GM21367 (cell line): ENCODE measurements around the gene MRGPRG.

ENCODE experiments used
- ATAC-seq: cut with Tn5 transposase; IDR thresholded peaks from one replicate; pipeline ENCODE4 v1.9.1; 2021; ENCODE audit not compliant: unreplicated experiment

MRGPRG gene

GRCh38 chr11:3225826-3226750, 7.5 kb upstream of the MRGPRG start:
- no peak for ATAC-seq

DNA sequence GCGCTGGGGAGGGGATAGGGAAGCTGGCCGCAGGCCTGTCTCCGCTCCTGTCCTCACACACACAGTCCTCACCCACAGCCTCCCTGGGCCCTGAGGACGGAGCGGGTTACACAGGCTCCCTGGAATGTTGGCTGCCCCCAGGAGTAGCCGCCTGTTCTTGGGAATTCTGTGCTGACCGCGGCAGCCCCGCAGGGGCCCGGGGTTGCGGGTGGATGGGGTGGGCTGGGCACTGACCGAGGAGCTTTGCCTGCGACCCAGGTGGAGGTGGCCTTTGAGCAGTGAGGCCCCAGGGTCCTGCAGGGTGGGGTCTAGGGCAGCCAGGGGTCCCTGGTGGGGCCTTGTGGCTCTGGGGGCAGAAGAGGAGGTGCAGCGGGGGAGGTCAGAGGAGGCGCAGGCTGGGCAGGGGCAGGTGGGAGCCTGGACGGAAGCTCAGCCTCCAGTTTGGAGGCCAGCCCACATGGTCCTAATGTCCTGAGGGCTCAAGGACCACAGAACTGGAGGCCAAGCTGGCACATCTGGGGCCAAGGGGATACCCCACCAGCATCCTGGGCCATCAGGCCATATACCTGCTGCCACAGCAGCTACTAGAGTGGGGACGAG, 6.6 kb upstream of the MRGPRG start:
- ATAC-seq: no peak

- no peak for ATAC-seq
Measured at GRCh38 chr11:3224401-3225057, 5.9 kb upstream of the MRGPRG start.

- no peak for ATAC-seq
Measured at GRCh38 chr11:3223932-3224381, 5.3 kb upstream of the MRGPRG start.

DNA sequence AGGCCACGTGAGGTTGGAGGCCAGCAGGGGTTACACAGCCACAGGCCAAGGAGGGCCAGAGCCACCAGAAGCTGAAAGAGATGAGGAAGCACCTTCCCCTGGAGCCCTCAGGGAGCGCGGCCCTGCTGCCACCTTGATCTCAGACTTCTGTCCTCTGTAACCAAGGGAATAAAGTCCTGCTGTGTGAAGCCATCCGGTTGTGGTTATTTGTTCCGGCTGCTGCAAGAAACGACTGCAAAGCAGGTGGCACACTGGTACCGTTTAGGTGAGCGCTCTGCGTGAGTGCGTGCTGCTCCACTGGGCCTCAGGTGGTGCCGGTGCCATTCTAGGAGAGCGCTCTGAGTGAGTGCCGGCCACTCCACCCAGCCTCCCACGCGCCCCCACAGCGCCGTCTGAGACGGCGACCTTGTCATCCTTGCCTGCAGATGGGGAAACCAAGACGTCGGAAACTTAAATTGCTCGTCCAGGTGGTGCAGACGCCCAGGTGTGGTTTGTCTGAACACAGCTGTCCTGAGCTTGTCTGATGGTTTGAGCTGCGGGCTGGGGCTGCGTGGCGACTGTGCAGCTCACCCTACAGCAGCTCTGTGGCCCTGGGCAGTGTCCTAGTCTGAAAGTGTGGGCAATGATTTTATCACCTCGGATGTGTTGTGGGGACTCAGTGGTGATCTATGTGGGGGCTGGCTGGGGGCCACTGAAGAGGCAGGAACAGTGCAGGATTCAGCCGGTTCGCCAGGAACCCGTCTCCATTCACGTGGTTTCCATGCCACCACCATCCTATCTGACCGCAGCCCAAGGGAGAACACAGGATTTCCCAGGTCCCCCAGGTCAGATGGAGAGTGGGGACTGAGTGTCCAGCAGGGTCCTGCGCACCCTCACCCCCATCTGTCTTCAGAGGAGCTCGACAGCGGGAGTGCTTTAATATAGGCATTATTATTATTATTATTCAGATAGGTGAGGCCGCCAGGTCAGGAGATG, 4.6 kb upstream of the MRGPRG start:
- no peak for ATAC-seq

DNA sequence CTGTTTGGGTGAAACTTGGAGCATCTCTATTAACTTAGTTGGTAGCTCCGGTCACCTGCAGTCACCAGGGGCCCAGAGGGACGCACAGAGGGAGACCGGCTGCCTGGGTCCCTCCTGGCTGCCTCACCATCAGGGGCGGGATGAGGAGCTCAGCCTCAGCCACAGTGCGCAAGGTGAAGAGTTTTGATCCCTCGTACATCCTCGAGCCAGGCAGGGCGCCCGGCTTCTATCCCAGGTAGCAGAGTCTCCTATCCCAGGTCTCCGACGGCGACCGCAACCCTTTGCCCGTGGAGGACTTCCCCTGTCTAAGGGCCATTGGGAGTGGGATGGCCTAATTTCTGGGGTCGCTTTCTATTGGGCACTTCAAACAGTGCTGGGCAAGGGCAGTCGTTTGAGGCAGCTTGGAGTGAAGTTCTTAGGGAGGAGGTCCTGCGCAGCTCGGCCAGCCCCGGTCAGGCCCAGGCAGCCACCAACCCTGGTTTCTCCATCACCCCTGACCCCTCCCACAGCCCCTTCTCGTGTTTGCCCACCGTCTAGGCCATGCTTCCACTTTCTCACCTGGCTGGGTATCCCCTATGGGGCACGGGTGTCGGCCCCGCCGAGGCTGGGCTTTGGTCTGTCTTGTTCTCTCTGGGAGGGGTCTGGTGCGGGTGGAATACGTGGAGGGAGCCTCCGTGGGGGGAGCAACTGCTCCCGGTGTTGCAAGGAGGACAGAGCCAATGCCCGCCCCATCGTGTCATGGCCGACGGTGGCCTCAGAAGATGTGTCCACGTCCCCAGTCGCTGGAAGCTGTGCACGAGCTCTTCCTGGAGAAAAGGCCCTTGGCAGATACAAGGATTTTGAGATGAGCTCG, 3.6 kb upstream of the MRGPRG start:
- no peak for ATAC-seq

GRCh38 chr11:3221408-3222002, 2.9 kb upstream of the MRGPRG start:
- no peak for ATAC-seq

- ATAC-seq: no peak
Measured at GRCh38 chr11:3220521-3221407, 2.2 kb upstream of the MRGPRG start.

DNA sequence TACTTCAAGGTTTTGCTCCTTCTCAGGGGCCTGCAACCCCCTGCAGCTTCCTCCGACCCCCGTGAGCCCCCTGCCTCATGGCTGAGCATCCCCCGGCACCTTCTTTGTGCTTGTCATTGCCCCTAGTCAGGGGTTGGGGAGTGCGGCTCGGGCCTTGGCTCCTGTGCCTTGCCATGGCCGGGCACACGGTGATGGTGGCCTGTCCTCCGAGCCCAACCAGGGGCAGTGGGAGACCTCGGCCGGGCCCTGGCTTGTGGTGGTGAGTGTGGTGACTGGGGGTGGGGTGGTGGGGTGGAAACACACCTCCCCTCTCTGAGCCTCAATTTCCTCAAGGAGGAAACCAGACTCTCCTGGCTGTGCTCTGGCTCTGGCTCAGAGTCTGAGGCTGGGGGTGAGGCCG, 1.5 kb upstream of the MRGPRG start:
- ATAC-seq: no peak

- no peak for ATAC-seq
Measured at GRCh38 chr11:3219281-3219892, 774 bp upstream of the MRGPRG start.

GRCh38 chr11:3217818-3218482, 663 bp downstream of the MRGPRG start:
- ATAC-seq: no peak

- no peak for ATAC-seq
Measured at GRCh38 chr11:3216027-3216525, 2.5 kb downstream of the MRGPRG start.

- ATAC-seq: no peak
Measured at GRCh38 chr11:3215346-3216026, 3.1 kb downstream of the MRGPRG start.

DNA sequence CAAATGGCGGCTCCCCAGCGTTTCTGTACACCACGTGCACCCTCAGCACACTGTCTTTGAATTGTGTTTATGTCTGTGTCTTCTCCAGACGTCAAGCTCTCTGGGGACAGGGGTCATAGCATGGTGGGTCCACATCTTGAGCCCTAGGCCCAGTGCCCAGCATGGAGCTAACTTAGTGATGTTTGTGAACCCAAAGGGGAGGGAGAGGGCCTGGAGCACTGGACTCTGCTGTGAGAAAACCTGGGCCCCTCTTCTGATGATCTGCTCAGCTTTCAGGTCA, 4.3 kb downstream of the MRGPRG start:
- ATAC-seq: no peak

DNA sequence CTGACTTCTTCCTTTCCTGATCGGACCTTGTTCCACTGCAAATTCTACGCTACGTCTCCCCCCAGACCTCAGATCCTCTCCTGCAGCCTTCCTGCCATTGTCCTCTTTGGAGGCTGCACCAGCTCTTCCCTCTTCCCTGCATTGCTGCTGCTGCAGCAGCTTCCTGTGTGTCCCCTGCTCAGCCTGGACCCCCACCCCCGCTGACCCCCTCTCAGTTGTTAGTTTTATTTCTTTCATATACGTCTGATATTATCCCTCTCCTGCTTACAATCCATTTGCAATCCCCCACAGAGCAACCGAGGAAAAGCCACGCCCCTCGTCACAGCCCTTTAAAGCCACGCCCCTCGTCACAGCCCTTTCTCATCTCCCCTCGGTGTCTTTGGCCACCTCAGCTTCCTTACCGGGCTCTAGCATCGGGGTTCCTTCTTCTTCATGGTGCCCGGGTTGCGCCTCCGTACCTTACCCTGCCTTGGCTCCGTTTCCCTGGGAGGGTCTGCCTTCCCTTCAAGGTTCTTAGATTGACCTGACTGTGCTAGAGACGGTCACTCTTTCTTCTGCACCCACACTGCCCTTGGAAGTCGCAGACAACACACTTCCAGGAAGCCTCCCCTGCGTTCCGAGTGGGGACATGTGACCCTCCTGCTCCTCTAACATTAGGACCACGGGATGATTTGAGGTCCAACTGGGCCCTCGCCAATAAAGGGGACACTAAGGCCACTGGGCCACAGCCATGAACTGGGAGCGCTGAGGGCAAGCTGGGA, 4.8 kb downstream of the MRGPRG start:
- no peak for ATAC-seq

DNA sequence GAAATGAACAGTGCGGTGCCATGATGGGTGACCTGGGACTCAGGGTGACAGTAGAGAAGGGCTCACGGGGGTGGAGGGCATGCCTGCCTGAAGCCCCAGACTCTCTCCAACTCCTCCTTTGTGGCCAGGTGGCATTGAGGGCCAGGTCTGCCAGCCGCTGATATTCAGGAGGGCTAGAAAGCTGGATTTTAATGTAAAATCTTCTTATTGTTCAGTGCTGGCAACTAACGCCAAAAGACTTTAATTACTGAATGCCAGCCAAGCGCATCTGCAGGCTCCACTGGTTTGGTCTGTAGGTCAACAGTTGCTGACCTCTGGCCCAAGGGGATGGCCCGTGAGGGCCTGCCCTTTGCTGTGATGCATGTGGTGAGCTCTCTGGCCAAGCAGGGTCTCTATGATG, 10.3 kb downstream of the MRGPRG start:
- ATAC-seq: no peak
